ENCODE results near the gene SPTLC1.

GRCh38 chr9:92047500-92047899 is 67.7 kb downstream of the SPTLC1 start:
- TF ChIP-seq CTCF (IDR thresholded peaks at IDR 0.05): no peak
- TF ChIP-seq POLR2A (IDR thresholded peaks at IDR 0.05): no peak
